Body of pancreas (tissue), 4 donors: ENCODE data around the gene DNAH2.

Experiments used
- POLR2A ChIP-seq, 3 donors: fragments of 450-650 bp; IDR thresholded peaks; one replicate each; pipeline ENCODE4 v1.6.1; 2016; ENCODE audit warnings: antibody characterized with exemption in 3 of 3, mild to moderate bottlenecking in 2 of 3
- TF ChIP-seq, protein P1 (sequence below), 7 experiments: fragments of 450-650 bp in 4 of 7; fragments of 200-600 bp in 3 of 7; sonication (generic) in 3 of 7; IDR thresholded peaks; one replicate each; pipeline ENCODE4 v1.5.1; 2016 to 2019; ENCODE audit warnings: antibody characterized with exemption in 7 of 7

GRCh38 chr17:7823581-7824001 is 106.0 kb downstream of the DNAH2 start:
- TF ChIP-seq, protein P1, sequence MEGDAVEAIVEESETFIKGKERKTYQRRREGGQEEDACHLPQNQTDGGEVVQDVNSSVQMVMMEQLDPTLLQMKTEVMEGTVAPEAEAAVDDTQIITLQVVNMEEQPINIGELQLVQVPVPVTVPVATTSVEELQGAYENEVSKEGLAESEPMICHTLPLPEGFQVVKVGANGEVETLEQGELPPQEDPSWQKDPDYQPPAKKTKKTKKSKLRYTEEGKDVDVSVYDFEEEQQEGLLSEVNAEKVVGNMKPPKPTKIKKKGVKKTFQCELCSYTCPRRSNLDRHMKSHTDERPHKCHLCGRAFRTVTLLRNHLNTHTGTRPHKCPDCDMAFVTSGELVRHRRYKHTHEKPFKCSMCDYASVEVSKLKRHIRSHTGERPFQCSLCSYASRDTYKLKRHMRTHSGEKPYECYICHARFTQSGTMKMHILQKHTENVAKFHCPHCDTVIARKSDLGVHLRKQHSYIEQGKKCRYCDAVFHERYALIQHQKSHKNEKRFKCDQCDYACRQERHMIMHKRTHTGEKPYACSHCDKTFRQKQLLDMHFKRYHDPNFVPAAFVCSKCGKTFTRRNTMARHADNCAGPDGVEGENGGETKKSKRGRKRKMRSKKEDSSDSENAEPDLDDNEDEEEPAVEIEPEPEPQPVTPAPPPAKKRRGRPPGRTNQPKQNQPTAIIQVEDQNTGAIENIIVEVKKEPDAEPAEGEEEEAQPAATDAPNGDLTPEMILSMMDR (IDR thresholded peaks at IDR 0.05), result no peak
- no peak for TF ChIP-seq POLR2A (IDR thresholded peaks at IDR 0.05)
